SU-DHL-6 (cell line): ENCODE data around the gene TNPO1.
A peak's percentile ranks its signal among the peaks of the same experiment; 100 is the strongest.

ENCODE experiments used
- CTCF ChIP-seq: fragments of 200-600 bp; sonication (generic); IDR thresholded peaks from one replicate; pipeline ENCODE4 v1.5.1; 2017; ENCODE audit warnings: antibody characterized with exemption, mild to moderate bottlenecking, low read length, moderate library complexity; ENCODE audit not compliant: insufficient read depth, poor library complexity, severe bottlenecking
- EZH2phosphoT487 ChIP-seq: fragments of 200-600 bp; sonication (generic), shearing (Covaris generic); conservative IDR thresholded peaks from 2 replicates; pipeline ENCODE4 v1.6.1; 2018; ENCODE audit warnings: mild to moderate bottlenecking, antibody characterized with exemption, low read length, moderate library complexity, mixed read lengths

- peak; percentile 70 for TF ChIP-seq CTCF
- no peak for TF ChIP-seq EZH2phosphoT487
These were observed 139.4 kb downstream of the TNPO1 start, which contains the start of gene FCHO2 for GRCh38 chr5:72955768-72956323.
